ENCODE measurements around the gene SPIRE2. TPM values are rescaled to one million over a fixed set of nuclear protein-coding genes. Genes with fewer than 3 reads are reported as not detected.
"Not testable (repeated sequence)": the region's sequence is repeated elsewhere in the genome, so short reads cannot be mapped to it uniquely, and the experiment has no call there.

Gene SPIRE2
- total RNA-seq, 1 donor from 2014 or later: 2.8 TPM

- DNase-seq (ENCODE audit: low read depth): no peak
- H3K4me3 ChIP-seq (ENCODE audit: low read depth, low read length): no peak overlapping the region
- no peak for TF ChIP-seq CTCF (conservative IDR thresholded peaks at IDR 0.05; ENCODE audit: low read depth, low read length)
These were observed 1.6 kb downstream of the SPIRE2 start for GRCh38 chr16:89829630-89830437.

GRCh38 chr16:89831810-89832328 lies 3.6 kb downstream of the SPIRE2 start:
- DNase-seq (ENCODE audit: low read depth): no peak
- no peak overlapping the region for H3K4me3 ChIP-seq (ENCODE audit: low read depth, low read length)
- no peak for TF ChIP-seq CTCF (conservative IDR thresholded peaks at IDR 0.05; ENCODE audit: low read depth, low read length)

GRCh38 chr16:89833664-89834363 lies 5.5 kb downstream of the SPIRE2 start:
- H3K4me3 ChIP-seq (ENCODE audit: low read depth, low read length); DNase-seq (ENCODE audit: low read depth): not testable (repeated sequence)

- not testable (repeated sequence) for DNase-seq (ENCODE audit: low read depth); H3K4me3 ChIP-seq (ENCODE audit: low read depth, low read length)
These were observed 6.6 kb downstream of the SPIRE2 start for GRCh38 chr16:89834813-89835363.

- not testable (repeated sequence) for H3K4me3 ChIP-seq (ENCODE audit: low read depth, low read length)
These were observed 8.2 kb downstream of the SPIRE2 start for GRCh38 chr16:89836484-89836883.

GRCh38 chr16:89837014-89837546 lies 8.8 kb downstream of the SPIRE2 start:
- DNase-seq (ENCODE audit: low read depth): no peak
- TF ChIP-seq CTCF (conservative IDR thresholded peaks at IDR 0.05; ENCODE audit: low read depth, low read length): no peak
- no peak overlapping the region for H3K4me3 ChIP-seq (ENCODE audit: low read depth, low read length)

More at GRCh38 chr16:89836484-89836883, 8.2 kb downstream of the SPIRE2 start:
- DNase-seq (ENCODE audit: low read depth): not testable (repeated sequence)

- H3K4me3 ChIP-seq (ENCODE audit: low read depth, low read length): no peak overlapping the region
- no peak for DNase-seq (ENCODE audit: low read depth)
- TF ChIP-seq CTCF (conservative IDR thresholded peaks at IDR 0.05; ENCODE audit: low read depth, low read length): no peak
These were observed 13.0 kb downstream of the SPIRE2 start for GRCh38 chr16:89841275-89841674.
